ENCODE data around the gene ACAT1. TPM values are rescaled to one million over a fixed set of nuclear protein-coding genes. Genes with fewer than 3 reads are reported as not detected.
"Not testable (repeated sequence)": the region's sequence is repeated elsewhere in the genome, so short reads cannot be mapped to it uniquely, and the experiment has no call there.

ACAT1 gene
- total and polyA plus RNA-seq, 3 donors from 2014 or later, result 60.5 to 174 (median 78.4) TPM

DNA sequence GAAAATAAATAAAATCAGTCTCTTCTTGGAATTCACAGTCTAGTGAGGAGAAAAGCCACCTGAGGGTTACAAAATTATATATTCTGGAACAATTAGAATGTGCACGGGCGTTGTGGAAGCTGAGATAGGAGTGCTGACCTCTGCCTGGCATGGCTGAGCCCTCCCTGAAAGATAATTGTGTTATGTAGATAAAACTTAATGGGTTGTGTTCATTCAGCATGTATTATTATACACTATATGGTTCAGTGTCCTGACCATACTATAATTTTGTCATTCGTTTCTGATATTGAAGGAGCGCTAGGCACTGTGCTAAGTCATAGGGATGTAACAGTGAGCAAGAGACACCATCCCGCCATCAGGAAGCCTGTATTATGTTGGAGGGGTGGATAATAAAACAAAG, 3.7 kb downstream of the ACAT1 start:
- intact Hi-C loops (cut with DNase I; ENCODE audit: low total_unique reads), result no loop called here
- 75 to 78% methylated on average over 5 of the region's 5 CpGs for WGBS, 2 donors

DNA sequence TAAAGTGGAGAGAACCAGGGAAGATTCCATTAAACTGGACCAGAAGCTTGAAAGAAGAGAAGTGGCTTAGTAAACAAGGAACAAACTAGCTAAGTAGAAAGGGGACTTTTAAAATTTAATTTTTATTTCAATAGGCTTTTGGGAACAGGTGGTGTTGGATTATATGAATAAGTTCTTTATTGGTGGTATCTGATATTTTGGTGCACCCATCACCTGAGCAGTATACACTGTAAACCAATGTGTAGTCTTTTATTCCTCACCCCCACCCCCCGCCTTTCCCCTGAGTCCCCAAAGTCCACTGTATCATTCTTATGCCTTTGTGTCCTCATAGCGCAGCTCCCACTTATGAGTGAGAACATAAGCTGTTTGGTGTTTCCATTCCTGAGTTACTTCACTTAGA, 7.4 kb downstream of the ACAT1 start:
- H3K9me3 ChIP-seq, result no peaks in the 10 kb centered on the region
- intact Hi-C loops (cut with DNase I; ENCODE audit: low total_unique reads), result no loop called here
- no peak for DNase-seq
- WGBS, 2 donors, result 90 to 100% methylated on average over 2 of the region's 2 CpGs
- no peak overlapping the region for H3K27ac ChIP-seq
- H3K36me3 ChIP-seq (ENCODE audit: low read depth, missing control alignments), result no peaks in the 10 kb centered on the region
- no peaks in the 10 kb centered on the region for H3K27me3 ChIP-seq
- no peak for TF ChIP-seq POLR2A (IDR thresholded peaks at IDR 0.05)
- TF ChIP-seq, protein P1, sequence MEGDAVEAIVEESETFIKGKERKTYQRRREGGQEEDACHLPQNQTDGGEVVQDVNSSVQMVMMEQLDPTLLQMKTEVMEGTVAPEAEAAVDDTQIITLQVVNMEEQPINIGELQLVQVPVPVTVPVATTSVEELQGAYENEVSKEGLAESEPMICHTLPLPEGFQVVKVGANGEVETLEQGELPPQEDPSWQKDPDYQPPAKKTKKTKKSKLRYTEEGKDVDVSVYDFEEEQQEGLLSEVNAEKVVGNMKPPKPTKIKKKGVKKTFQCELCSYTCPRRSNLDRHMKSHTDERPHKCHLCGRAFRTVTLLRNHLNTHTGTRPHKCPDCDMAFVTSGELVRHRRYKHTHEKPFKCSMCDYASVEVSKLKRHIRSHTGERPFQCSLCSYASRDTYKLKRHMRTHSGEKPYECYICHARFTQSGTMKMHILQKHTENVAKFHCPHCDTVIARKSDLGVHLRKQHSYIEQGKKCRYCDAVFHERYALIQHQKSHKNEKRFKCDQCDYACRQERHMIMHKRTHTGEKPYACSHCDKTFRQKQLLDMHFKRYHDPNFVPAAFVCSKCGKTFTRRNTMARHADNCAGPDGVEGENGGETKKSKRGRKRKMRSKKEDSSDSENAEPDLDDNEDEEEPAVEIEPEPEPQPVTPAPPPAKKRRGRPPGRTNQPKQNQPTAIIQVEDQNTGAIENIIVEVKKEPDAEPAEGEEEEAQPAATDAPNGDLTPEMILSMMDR (IDR thresholded peaks at IDR 0.05), result no peak
- H3K4me3 ChIP-seq, result no peak overlapping the region
- peaks cover 3% of the 10 kb centered on the region for H3K4me1 ChIP-seq

More for the DNA sequence above, 3.7 kb downstream of the ACAT1 start:
- no peak for DNase-seq
- Histone ChIP-seq H3K4me1 (peaks cover 12% of the 10 kb centered on the region), H3K4me3 (no peak overlapping the region), H3K36me3 (ENCODE audit: low read depth, missing control alignments) (no peaks in the 10 kb centered on the region), H3K27me3 (no peaks in the 10 kb centered on the region), H3K9me3 (no peaks in the 10 kb centered on the region), H3K27ac (no peak overlapping the region)
- TF ChIP-seq, protein P1 (IDR thresholded peaks at IDR 0.05), result no peak
- TF ChIP-seq POLR2A (IDR thresholded peaks at IDR 0.05), result no peak

DNA sequence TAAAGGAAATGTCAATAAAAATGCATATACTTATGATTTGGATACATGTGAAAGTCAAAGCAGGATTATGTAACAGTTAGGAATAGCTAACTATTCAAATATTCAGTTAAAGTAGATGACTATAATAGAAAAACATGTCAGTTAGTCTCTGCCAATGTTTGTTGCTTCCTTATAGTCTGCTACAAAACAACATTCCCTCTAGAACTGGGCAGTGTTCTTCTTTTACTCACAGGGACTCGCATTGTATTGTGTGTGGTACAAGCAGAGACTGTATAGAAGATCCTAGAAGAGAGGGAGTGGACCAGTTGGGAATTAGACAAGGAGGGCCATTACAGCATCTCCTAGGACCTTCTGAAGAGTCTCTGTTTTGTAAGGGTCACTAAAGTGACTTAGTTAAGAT, 10.6 kb downstream of the ACAT1 start:
- Histone ChIP-seq H3K4me3 (no peak overlapping the region), H3K27me3 (no peaks in the 10 kb centered on the region), H3K9me3 (no peaks in the 10 kb centered on the region), H3K36me3 (ENCODE audit: low read depth, missing control alignments) (no peaks in the 10 kb centered on the region), H3K4me1 (no peaks in the 10 kb centered on the region), H3K27ac (no peak overlapping the region)
- 89 to 100% methylated on average over 1 of the region's 1 CpG for WGBS, 2 donors
- DNase-seq, result no peak
- TF ChIP-seq, protein P1 (IDR thresholded peaks at IDR 0.05), result no peak
- TF ChIP-seq POLR2A (IDR thresholded peaks at IDR 0.05), result no peak
- intact Hi-C loops (cut with DNase I; ENCODE audit: low total_unique reads), result no loop called here

DNA sequence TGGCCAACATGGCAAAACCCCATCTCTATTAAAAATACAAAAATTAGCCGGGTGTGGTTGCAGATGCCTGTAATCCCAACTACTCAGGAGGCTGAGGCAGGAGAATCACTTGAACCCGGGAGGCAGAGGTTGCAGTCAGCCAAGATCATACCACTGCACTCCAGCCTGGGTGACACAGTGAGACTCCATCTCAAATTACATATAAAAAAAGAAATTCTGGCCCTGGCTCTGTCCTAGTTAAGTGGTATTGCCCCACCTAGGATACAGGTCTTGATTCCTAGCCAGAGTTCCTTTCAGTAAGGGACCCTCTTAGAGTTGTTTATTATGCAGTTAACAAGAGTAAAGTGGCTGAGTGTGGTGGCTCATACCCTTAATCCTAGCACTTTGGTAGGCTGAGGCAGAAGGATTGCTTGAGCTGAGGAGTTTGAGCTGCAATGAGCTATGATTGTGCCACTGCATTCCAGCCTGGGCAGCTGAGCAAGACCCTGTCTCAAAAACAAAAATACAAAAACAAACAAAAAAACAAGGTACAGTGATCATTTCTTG, 11.7 kb downstream of the ACAT1 start:
- H3K9me3 ChIP-seq; H3K27me3 ChIP-seq; intact Hi-C loops (cut with DNase I; ENCODE audit: low total_unique reads); H3K27ac ChIP-seq; H3K4me3 ChIP-seq; H3K4me1 ChIP-seq; DNase-seq; H3K36me3 ChIP-seq (ENCODE audit: low read depth, missing control alignments): not testable (repeated sequence)
- WGBS, 2 donors, result 93 to 100% methylated on average over 2 of the region's 2 CpGs

DNA sequence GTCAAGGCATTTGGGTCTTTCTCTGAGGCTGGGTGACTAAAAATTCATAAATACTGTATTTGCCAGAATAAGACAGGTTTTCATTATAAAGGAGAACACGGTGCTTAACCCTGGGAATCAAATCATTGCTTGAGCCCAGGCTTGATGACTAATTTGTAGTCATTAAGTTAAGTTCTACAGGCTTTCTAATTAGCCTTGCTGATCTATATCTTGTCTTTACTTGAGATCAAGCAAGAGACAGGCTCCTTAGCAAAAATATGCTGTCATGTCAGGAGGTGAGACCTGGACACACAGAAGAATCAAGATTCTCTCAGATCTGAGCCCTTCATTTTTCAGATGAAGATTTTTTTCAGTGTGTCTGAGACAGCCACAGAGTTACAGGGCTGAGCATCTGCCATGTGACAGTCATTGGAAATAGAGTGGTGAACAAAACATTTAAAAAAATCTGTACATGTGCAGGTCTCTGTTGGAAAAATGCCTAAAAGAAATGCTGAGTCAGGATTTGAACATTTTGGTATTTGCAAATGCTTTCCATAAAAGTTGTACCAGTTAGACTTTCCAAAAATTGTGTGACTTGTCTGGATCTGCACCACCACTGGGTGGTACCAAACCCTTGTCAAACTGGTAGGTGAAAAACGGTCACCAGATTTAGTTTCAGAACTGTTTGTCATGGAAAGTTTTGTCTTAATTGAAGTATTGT, 14.6 kb downstream of the ACAT1 start:
- Histone ChIP-seq H3K36me3 (ENCODE audit: low read depth, missing control alignments) (no peaks in the 10 kb centered on the region), H3K4me3 (no peak overlapping the region), H3K9me3 (no peaks in the 10 kb centered on the region), H3K27ac (no peak overlapping the region), H3K4me1 (no peaks in the 10 kb centered on the region), H3K27me3 (no peaks in the 10 kb centered on the region)
- TF ChIP-seq, protein P1 (IDR thresholded peaks at IDR 0.05), result peak in 1 of 3 experiments; percentile 14
- no peak for TF ChIP-seq POLR2A (IDR thresholded peaks at IDR 0.05)
- DNase-seq, result no peak
- intact Hi-C loops (cut with DNase I; ENCODE audit: low total_unique reads), result no loop called here
- WGBS, 2 donors, result 66 to 78% methylated on average over 2 of the region's 2 CpGs
